ENCODE data around the gene ZNF678. TPM values are rescaled to one million over a fixed set of nuclear protein-coding genes. Genes with fewer than 3 reads are reported as not detected.

The ZNF678 gene
- total and polyA plus RNA-seq, 7 donors = 1.2 to 5.0 (median 3.0) TPM

- Histone ChIP-seq H3K4me1 (no peaks in the 10 kb centered on the region), H3K27me3 (ENCODE audit: insufficient read depth in 3 of 3, low read length in 2 of 3) (no peaks in the 10 kb centered on the region), H3K4me3 (no peak overlapping the region), H3K9me3 (peaks cover 97% of the 10 kb centered on the region), H3K36me3 (ENCODE audit: insufficient read depth in 1 of 2, low read depth in 1 of 2) (peaks cover 5 to 10% of the 10 kb centered on the region in 2 donors), H3K27ac (no peak overlapping the region)
- DNase-seq = no peak
- intact Hi-C loops (cut with DNase I) = no loop called here
- WGBS, 3 donors = 94 to 98% (median 97%) methylated on average over 2 of the region's 2 CpGs
- ATAC-seq = no peak
- TF ChIP-seq CTCF (IDR thresholded peaks at IDR 0.05) = no peak
Measured at GRCh38 chr1:227654431-227654830, 91.1 kb downstream of the ZNF678 start.

DNA sequence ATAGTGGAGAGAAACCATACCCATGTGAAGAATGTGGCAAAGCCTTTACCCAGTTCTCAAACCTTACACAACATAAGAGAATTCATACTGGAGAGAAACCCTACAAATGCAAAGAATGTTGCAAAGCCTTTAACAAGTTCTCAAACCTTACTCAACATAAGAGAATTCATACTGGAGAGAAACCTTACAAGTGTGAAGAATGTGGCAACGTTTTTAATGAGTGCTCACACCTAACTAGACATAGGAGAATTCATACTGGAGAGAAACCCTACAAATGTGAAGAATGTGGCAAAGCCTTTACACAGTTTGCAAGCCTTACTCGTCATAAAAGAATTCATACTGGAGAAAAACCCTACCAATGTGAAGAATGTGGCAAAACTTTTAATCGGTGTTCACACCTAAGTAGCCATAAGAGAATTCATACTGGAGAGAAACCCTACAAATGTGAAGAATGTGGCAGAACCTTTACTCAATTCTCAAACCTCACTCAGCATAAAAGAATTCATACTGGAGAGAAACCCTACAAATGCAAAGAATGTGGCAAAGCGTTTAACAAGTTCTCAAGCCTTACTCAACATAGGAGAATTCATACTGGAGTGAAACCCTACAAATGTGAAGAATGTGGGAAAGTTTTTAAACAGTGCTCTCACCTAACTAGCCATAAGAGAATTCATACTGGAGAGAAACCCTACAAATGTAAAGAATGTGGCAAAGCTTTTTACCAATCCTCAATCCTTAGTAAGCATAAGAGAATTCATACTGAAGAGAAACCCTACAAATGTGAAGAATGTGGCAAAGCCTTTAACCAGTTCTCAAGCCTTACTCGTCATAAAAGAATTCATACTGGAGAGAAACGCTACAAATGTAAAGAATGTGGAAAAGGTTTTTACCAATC, 91.7 kb downstream of the ZNF678 start:
- no peak overlapping the region for H3K4me3 ChIP-seq
- H3K4me1 ChIP-seq = no peaks in the 10 kb centered on the region
- WGBS, 3 donors = 95 to 99% (median 96%) methylated on average over 6 of the region's 6 CpGs
- no peak overlapping the region for H3K27ac ChIP-seq
- no peaks in the 10 kb centered on the region for H3K27me3 ChIP-seq (ENCODE audit: insufficient read depth in 3 of 3, low read length in 2 of 3)
- TF ChIP-seq CTCF (IDR thresholded peaks at IDR 0.05) = no peak
- H3K36me3 ChIP-seq (ENCODE audit: insufficient read depth in 1 of 2, low read depth in 1 of 2) = peaks cover 5 to 10% of the 10 kb centered on the region in 2 donors
- no peak for DNase-seq
- intact Hi-C loops (cut with DNase I) = no loop called here
- no peak for ATAC-seq
- peaks cover 97% of the 10 kb centered on the region for H3K9me3 ChIP-seq

GRCh38 chr1:227661495-227661894, 98.1 kb downstream of the ZNF678 start:
- no peak for ATAC-seq
- Histone ChIP-seq H3K4me3 (no peak overlapping the region), H3K27me3 (ENCODE audit: insufficient read depth in 3 of 3, low read length in 2 of 3) (no peaks in the 10 kb centered on the region), H3K36me3 (ENCODE audit: insufficient read depth in 1 of 2, low read depth in 1 of 2) (peaks cover 0 to 13% of the 10 kb centered on the region in 2 donors), H3K4me1 (no peaks in the 10 kb centered on the region), H3K27ac (no peak overlapping the region), H3K9me3 (peaks cover 98% of the 10 kb centered on the region)
- no peak for DNase-seq
- intact Hi-C loops (cut with DNase I) = no loop called here
- no peak for TF ChIP-seq CTCF (IDR thresholded peaks at IDR 0.05)

DNA sequence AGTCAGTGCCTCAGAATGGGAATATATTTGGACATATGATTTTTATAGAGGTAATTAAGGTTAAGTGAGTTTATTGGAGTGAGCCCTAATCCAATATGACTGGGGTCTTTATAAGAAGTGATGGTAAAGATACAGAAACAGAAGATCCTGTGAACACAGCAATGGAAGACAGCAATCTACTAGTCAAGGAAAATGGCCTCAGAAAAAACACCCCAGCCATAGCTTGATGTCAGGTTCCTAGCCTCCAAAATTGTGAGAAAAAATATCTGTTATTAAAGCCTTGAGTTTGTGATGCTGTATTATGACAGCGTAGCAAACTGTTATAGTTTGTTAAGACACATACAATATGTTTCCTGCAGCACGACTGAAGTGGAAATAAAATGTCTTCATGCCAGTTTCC, 99.6 kb downstream of the ZNF678 start:
- peaks cover 0 to 13% of the 10 kb centered on the region in 2 donors for H3K36me3 ChIP-seq (ENCODE audit: insufficient read depth in 1 of 2, low read depth in 1 of 2)
- H3K9me3 ChIP-seq = peaks cover 98% of the 10 kb centered on the region
- no peak for DNase-seq
- ATAC-seq = no peak
- intact Hi-C loops (cut with DNase I) = no loop called here
- no peak overlapping the region for H3K4me3 ChIP-seq
- no peak for TF ChIP-seq CTCF (IDR thresholded peaks at IDR 0.05)
- WGBS, 3 donors = 73 to 99% (median 97%) methylated on average over 2 of the region's 2 CpGs
- no peak overlapping the region for H3K27ac ChIP-seq
- H3K4me1 ChIP-seq = no peaks in the 10 kb centered on the region
- no peaks in the 10 kb centered on the region for H3K27me3 ChIP-seq (ENCODE audit: insufficient read depth in 3 of 3, low read length in 2 of 3)
